Astrocyte (in vitro differentiated cells and primary cell): ENCODE results near the gene KCNC4.

ENCODE experiments used
- CTCF ChIP-seq: IDR thresholded peaks from 2 replicates; pipeline ENCODE4 v1.5.1; 2011; ENCODE audit warnings: low read depth, mild to moderate bottlenecking, inconsistent platforms, low read length, moderate library complexity; ENCODE audit not compliant: insufficient read depth
- EZH2 ChIP-seq: IDR thresholded peaks from 2 replicates; pipeline ENCODE4 v1.6.1; 2012; ENCODE audit warnings: mild to moderate bottlenecking, low read length, inconsistent platforms; ENCODE audit not compliant: insufficient read depth

- TF ChIP-seq CTCF (no peak), EZH2 (no peak)
Measured at GRCh38 chr1:110206261-110206920, 3.7 kb upstream of the KCNC4 start.
